ENCODE measurements around the gene CFAP45. TPM values are rescaled to one million over a fixed set of nuclear protein-coding genes. Genes with fewer than 3 reads are reported as not detected.

The CFAP45 gene
- total RNA-seq, 1 experiment from 2014 or later, result 0.48 TPM

DNA sequence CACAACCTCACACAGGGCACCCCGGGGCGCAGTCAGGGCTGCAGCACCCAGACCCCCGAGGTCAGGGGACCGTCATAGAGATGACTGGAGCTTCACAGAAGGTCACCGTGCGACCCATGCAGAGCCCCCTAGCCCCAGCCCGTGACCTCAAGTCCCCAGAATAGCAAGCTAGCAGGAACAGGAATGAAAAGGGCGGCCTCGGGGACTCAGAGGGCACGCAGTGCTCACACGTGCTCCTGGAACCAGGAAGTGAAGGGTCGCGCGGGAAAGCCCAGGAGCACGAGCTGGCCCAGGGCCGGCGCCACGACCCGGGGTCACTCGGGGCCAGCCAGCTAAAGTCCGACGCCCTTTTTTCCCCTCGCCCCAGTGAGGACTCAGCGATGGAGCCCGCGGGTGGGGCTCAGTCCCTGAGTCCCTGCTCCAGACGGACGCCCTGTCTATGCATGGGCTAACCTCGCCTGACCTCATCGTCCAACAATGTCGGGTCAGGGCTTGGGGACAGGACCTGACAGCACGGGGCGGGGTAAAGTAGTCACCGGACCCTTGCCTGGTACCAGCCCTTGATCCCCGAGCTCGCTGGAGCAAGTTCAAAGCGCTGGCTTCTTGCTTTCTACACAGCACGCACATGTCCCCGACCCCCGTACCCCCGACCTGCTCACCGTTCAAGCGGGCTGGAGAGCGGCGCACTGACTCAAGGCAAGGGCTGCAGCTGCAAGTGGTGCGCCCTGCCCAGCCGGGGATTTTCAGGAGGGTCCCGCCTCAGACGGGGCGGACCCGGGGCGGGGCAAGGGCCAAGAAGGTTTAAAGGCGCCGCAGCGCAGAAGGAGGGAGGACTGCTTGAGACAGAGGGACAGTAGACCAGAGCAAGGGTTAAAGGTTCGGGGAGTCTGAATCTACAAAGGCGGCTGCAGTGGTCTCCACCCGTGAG, 25.1 kb upstream of the CFAP45 start, which contains the start of gene TAGLN2:
TSS of gene TAGLN2 (minus strand) at position 717 of the 928 bp plus-strand sequence. CDS start 4,998 bp downstream, outside the sequence.
- CTCF ChIA-PET, result interaction anchor here (0.6 to 5.9 kb wide), 8 partner anchors 9 to 126 kb away, joined by 3 to 64 read pairs (median 4); partner anchors contain the start of gene IGSF9
- no peak for TF ChIP-seq OVOL2 (CRISPR knock-in tag; IDR thresholded peaks at IDR 0.05; ENCODE audit: borderline replicate concordance)
- TF ChIP-seq CREB1 (CRISPR knock-in tag; IDR thresholded peaks at IDR 0.05), result peak; percentile 77
- no peak for TF ChIP-seq ZNF263 (CRISPR knock-in tag; IDR thresholded peaks at IDR 0.05; ENCODE audit: low read depth)
- TF ChIP-seq, protein P1, sequence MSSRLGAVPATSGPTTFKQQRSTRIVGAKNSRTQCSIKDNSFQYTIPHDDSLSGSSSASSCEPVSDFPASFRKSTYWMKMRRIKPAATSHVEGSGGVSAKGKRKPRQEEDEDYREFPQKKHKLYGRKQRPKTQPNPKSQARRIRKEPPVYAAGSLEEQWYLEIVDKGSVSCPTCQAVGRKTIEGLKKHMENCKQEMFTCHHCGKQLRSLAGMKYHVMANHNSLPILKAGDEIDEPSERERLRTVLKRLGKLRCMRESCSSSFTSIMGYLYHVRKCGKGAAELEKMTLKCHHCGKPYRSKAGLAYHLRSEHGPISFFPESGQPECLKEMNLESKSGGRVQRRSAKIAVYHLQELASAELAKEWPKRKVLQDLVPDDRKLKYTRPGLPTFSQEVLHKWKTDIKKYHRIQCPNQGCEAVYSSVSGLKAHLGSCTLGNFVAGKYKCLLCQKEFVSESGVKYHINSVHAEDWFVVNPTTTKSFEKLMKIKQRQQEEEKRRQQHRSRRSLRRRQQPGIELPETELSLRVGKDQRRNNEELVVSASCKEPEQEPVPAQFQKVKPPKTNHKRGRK (CRISPR knock-in tag; IDR thresholded peaks at IDR 0.05; ENCODE audit: borderline replicate concordance), result no peak
- peak; percentile 91 for TF ChIP-seq SP1 (CRISPR knock-in tag; conservative IDR thresholded peaks at IDR 0.05)
- no peak for TF ChIP-seq ZNF671 (CRISPR knock-in tag; IDR thresholded peaks at IDR 0.05)
- TF ChIP-seq, protein P2, sequence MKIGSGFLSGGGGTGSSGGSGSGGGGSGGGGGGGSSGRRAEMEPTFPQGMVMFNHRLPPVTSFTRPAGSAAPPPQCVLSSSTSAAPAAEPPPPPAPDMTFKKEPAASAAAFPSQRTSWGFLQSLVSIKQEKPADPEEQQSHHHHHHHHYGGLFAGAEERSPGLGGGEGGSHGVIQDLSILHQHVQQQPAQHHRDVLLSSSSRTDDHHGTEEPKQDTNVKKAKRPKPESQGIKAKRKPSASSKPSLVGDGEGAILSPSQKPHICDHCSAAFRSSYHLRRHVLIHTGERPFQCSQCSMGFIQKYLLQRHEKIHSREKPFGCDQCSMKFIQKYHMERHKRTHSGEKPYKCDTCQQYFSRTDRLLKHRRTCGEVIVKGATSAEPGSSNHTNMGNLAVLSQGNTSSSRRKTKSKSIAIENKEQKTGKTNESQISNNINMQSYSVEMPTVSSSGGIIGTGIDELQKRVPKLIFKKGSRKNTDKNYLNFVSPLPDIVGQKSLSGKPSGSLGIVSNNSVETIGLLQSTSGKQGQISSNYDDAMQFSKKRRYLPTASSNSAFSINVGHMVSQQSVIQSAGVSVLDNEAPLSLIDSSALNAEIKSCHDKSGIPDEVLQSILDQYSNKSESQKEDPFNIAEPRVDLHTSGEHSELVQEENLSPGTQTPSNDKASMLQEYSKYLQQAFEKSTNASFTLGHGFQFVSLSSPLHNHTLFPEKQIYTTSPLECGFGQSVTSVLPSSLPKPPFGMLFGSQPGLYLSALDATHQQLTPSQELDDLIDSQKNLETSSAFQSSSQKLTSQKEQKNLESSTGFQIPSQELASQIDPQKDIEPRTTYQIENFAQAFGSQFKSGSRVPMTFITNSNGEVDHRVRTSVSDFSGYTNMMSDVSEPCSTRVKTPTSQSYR (CRISPR knock-in tag; IDR thresholded peaks at IDR 0.05), result peak; percentile 67
- TF ChIP-seq PRRX2 (CRISPR knock-in tag; IDR thresholded peaks at IDR 0.05), result no peak
- TF ChIP-seq, protein P3, sequence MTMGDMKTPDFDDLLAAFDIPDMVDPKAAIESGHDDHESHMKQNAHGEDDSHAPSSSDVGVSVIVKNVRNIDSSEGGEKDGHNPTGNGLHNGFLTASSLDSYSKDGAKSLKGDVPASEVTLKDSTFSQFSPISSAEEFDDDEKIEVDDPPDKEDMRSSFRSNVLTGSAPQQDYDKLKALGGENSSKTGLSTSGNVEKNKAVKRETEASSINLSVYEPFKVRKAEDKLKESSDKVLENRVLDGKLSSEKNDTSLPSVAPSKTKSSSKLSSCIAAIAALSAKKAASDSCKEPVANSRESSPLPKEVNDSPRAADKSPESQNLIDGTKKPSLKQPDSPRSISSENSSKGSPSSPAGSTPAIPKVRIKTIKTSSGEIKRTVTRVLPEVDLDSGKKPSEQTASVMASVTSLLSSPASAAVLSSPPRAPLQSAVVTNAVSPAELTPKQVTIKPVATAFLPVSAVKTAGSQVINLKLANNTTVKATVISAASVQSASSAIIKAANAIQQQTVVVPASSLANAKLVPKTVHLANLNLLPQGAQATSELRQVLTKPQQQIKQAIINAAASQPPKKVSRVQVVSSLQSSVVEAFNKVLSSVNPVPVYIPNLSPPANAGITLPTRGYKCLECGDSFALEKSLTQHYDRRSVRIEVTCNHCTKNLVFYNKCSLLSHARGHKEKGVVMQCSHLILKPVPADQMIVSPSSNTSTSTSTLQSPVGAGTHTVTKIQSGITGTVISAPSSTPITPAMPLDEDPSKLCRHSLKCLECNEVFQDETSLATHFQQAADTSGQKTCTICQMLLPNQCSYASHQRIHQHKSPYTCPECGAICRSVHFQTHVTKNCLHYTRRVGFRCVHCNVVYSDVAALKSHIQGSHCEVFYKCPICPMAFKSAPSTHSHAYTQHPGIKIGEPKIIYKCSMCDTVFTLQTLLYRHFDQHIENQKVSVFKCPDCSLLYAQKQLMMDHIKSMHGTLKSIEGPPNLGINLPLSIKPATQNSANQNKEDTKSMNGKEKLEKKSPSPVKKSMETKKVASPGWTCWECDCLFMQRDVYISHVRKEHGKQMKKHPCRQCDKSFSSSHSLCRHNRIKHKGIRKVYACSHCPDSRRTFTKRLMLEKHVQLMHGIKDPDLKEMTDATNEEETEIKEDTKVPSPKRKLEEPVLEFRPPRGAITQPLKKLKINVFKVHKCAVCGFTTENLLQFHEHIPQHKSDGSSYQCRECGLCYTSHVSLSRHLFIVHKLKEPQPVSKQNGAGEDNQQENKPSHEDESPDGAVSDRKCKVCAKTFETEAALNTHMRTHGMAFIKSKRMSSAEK (CRISPR knock-in tag; IDR thresholded peaks at IDR 0.05; ENCODE audit: borderline replicate concordance), result no peak
- TF ChIP-seq SMAD4 (CRISPR knock-in tag; IDR thresholded peaks at IDR 0.05), result peak; percentile 85; the same call in 1 of the 2 replicates
- no peak for TF ChIP-seq HMGA2 (CRISPR knock-in tag; IDR thresholded peaks at IDR 0.05)
- TF ChIP-seq, protein P4, sequence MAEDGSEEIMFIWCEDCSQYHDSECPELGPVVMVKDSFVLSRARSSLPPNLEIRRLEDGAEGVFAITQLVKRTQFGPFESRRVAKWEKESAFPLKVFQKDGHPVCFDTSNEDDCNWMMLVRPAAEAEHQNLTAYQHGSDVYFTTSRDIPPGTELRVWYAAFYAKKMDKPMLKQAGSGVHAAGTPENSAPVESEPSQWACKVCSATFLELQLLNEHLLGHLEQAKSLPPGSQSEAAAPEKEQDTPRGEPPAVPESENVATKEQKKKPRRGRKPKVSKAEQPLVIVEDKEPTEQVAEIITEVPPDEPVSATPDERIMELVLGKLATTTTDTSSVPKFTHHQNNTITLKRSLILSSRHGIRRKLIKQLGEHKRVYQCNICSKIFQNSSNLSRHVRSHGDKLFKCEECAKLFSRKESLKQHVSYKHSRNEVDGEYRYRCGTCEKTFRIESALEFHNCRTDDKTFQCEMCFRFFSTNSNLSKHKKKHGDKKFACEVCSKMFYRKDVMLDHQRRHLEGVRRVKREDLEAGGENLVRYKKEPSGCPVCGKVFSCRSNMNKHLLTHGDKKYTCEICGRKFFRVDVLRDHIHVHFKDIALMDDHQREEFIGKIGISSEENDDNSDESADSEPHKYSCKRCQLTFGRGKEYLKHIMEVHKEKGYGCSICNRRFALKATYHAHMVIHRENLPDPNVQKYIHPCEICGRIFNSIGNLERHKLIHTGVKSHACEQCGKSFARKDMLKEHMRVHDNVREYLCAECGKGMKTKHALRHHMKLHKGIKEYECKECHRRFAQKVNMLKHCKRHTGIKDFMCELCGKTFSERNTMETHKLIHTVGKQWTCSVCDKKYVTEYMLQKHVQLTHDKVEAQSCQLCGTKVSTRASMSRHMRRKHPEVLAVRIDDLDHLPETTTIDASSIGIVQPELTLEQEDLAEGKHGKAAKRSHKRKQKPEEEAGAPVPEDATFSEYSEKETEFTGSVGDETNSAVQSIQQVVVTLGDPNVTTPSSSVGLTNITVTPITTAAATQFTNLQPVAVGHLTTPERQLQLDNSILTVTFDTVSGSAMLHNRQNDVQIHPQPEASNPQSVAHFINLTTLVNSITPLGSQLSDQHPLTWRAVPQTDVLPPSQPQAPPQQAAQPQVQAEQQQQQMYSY (CRISPR knock-in tag; IDR thresholded peaks at IDR 0.05), result no peak
- TF ChIP-seq, protein P5, sequence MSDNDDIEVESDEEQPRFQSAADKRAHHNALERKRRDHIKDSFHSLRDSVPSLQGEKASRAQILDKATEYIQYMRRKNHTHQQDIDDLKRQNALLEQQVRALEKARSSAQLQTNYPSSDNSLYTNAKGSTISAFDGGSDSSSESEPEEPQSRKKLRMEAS (CRISPR knock-in tag; IDR thresholded peaks at IDR 0.05), result peak; percentile 98
- TF ChIP-seq, protein P6, sequence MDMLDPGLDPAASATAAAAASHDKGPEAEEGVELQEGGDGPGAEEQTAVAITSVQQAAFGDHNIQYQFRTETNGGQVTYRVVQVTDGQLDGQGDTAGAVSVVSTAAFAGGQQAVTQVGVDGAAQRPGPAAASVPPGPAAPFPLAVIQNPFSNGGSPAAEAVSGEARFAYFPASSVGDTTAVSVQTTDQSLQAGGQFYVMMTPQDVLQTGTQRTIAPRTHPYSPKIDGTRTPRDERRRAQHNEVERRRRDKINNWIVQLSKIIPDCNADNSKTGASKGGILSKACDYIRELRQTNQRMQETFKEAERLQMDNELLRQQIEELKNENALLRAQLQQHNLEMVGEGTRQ (CRISPR knock-in tag; IDR thresholded peaks at IDR 0.05), result peak; percentile 41; the same call in 1 of the 2 replicates
- TF ChIP-seq, protein P7, sequence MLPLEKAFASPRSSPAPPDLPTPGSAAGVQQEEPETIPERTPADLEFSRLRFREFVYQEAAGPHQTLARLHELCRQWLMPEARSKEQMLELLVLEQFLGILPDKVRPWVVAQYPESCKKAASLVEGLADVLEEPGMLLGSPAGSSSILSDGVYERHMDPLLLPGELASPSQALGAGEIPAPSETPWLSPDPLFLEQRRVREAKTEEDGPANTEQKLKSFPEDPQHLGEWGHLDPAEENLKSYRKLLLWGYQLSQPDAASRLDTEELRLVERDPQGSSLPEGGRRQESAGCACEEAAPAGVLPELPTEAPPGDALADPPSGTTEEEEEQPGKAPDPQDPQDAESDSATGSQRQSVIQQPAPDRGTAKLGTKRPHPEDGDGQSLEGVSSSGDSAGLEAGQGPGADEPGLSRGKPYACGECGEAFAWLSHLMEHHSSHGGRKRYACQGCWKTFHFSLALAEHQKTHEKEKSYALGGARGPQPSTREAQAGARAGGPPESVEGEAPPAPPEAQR (CRISPR knock-in tag; IDR thresholded peaks at IDR 0.05), result no peak
- TF ChIP-seq TP53 (CRISPR knock-in tag; IDR thresholded peaks at IDR 0.05), result peak; percentile 90
- TF ChIP-seq, protein P8, sequence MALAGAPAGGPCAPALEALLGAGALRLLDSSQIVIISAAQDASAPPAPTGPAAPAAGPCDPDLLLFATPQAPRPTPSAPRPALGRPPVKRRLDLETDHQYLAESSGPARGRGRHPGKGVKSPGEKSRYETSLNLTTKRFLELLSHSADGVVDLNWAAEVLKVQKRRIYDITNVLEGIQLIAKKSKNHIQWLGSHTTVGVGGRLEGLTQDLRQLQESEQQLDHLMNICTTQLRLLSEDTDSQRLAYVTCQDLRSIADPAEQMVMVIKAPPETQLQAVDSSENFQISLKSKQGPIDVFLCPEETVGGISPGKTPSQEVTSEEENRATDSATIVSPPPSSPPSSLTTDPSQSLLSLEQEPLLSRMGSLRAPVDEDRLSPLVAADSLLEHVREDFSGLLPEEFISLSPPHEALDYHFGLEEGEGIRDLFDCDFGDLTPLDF (CRISPR knock-in tag; IDR thresholded peaks at IDR 0.05), result peak; percentile 92

More for the DNA sequence above, 25.1 kb upstream of the CFAP45 start, which contains the start of gene TAGLN2:
- Mint-ChIP-seq H3K27me3 (ENCODE audit: low read depth) (peaks cover 18% of the 10 kb centered on the region), H3K27ac (no peak within 1 kb of the TSS), H3K36me3 (peaks cover 15% of the 10 kb centered on the region), H3K9me3 (no peaks in the 10 kb centered on the region), H3K4me3 (peak within 1 kb of the TSS; percentile 85), H3K4me1 (peaks cover 37% of the 10 kb centered on the region)
- POLR2A ChIA-PET, result interaction anchor here (0.7 to 1.6 kb wide), 5 partner anchors 11 to 36 kb away, joined by 3 to 9 read pairs (median 3); partner anchors contain the start of gene CFAP45
- peak; percentile 80 for ATAC-seq
- DNase-seq (ENCODE audit: low spot score), result peak; percentile 88
